MM.1S (cell line): Measurements from ENCODE around the gene FGR.

ENCODE experiments used
- DNase-seq: peaks from one replicate; pipeline ENCODE4 v3.0.0-alpha.2; 2015
- H2AFZ ChIP-seq: fragments of 300-600 bp; sonication (generic); 2 replicates; pipeline ENCODE4 v1.6.0; 2016; ENCODE audit warnings: antibody characterized with exemption, low read length
- H3F3A ChIP-seq: fragments of 300-600 bp; sonication (generic); 2 replicates; pipeline ENCODE4 v1.6.1; 2016; ENCODE audit warnings: mild to moderate bottlenecking, antibody characterized with exemption, low read length, moderate library complexity, mixed read lengths; ENCODE audit not compliant: insufficient read depth
- H3K27ac ChIP-seq: fragments of 300-600 bp; sonication (generic); 2 replicates; pipeline ENCODE4 v1.5.1; 2016; ENCODE audit warnings: mild to moderate bottlenecking, low read length
- H3K27me3 ChIP-seq: fragments of 300-600 bp; sonication (generic); replicated peaks from 2 replicates; pipeline ENCODE4 v1.6.0; 2016; ENCODE audit warnings: low read length; ENCODE audit not compliant: insufficient read depth
- H3K36me3 ChIP-seq: fragments of 300-600 bp; sonication (generic); replicated peaks from 2 replicates; pipeline ENCODE4 v1.6.1; 2016; ENCODE audit warnings: mild to moderate bottlenecking, low read length, mixed read lengths; ENCODE audit not compliant: insufficient read depth
- H3K4me1 ChIP-seq: fragments of 300-600 bp; sonication (generic); 2 replicates; pipeline ENCODE4 v1.6.1; 2016; ENCODE audit warnings: low read length, mixed read lengths
- H3K4me2 ChIP-seq: fragments of 300-600 bp; sonication (generic); 2 replicates; pipeline ENCODE4 v1.6.0; 2016; ENCODE audit warnings: low read depth, low read length
- H3K4me3 ChIP-seq: fragments of 300-600 bp; sonication (generic); 2 replicates; pipeline ENCODE4 v1.5.1; 2016; ENCODE audit warnings: low read length, mixed read lengths
- H3K79me2 ChIP-seq: fragments of 300-600 bp; sonication (generic); 2 replicates; pipeline ENCODE4 v1.6.1; 2016; ENCODE audit warnings: mixed run types, low read length, mixed read lengths
- H3K9ac ChIP-seq: fragments of 300-600 bp; sonication (generic); 2 replicates; pipeline ENCODE4 v1.6.1; 2016; ENCODE audit warnings: low read length, mixed read lengths
- H3K9me2 ChIP-seq: fragments of 300-600 bp; sonication (generic); replicated peaks from 2 replicates; pipeline ENCODE4 v1.6.1; 2016; ENCODE audit warnings: mild to moderate bottlenecking, low read length, mixed read lengths; ENCODE audit not compliant: insufficient read depth
- H3K9me3 ChIP-seq: fragments of 300-600 bp; sonication (generic); replicated peaks from 2 replicates; pipeline ENCODE4 v1.6.1; 2016; ENCODE audit warnings: mild to moderate bottlenecking, low read length, mixed read lengths; ENCODE audit not compliant: insufficient read depth
- H4K20me1 ChIP-seq: fragments of 300-600 bp; sonication (generic); 2 replicates; pipeline ENCODE4 v1.6.1; 2016; ENCODE audit warnings: mild to moderate bottlenecking, low read length, moderate library complexity, mixed read lengths; ENCODE audit not compliant: insufficient read depth
- EZH2 ChIP-seq: fragments of 300-600 bp; sonication (generic); optimal IDR thresholded peaks from 2 replicates; pipeline ENCODE3; 2017; ENCODE audit warnings: low read depth, mild to moderate bottlenecking, antibody characterized with exemption, low read length, mixed read lengths
- EZH2phosphoT487 ChIP-seq: fragments of 300-600 bp; sonication (generic); IDR thresholded peaks from 2 replicates; pipeline ENCODE4 v1.6.1; 2018; ENCODE audit warnings: antibody characterized with exemption, low read length
- TF ChIP-seq, protein P1 (sequence below): fragments of 300-600 bp; sonication (generic); IDR thresholded peaks from 2 replicates; pipeline ENCODE4 v1.5.1; 2016; ENCODE audit warnings: antibody characterized with exemption, low read length, mixed read lengths

Gene FGR

DNA sequence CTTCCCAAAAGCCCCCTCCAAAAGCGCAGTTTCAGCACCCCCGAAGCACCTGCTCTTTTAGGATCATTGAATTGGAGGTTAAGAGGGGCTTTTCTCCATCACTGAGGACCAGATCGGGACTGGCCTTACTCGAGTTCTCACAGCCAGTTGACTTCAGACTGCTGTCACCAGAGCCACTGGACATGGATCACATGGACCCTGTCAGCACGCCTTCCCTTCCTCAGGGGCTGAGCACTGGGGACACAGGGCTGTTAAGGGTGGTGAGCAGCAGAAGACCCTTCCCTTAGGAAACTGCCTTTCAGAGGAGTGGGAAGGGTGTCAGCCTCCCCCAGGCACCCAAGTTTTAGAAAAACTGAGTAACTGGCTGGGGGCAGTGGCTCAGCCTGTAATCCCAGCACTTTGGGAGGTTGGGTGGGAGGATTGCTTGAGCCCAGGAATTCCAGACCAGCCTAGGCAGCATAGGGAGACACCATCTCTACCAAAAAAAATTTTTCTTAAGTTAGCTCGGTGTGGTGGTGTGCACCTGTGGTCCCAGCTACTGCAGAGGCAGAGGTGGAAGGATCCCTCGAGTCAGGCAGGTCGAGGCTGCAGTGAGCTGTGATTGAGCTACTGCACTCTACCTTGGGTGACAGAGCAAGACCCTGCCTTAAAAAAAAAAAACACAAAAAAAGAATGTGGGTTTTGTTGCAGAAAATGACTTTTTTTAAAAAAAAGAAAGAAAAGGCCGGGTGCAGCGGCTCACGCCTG is 584 bp upstream of the FGR start:
- Histone ChIP-seq H3K9ac (no peak overlapping the region), H3F3A (no peaks in the 10 kb centered on the region), H3K4me2 (no peak overlapping the region), H3K9me3 (no peaks in the 10 kb centered on the region), H3K9me2 (no peaks in the 10 kb centered on the region), H3K27me3 (peaks cover 15% of the 10 kb centered on the region), H3K4me3 (no peak overlapping the region), H3K79me2 (no peaks in the 10 kb centered on the region), H2AFZ (no peak overlapping the region), H3K36me3 (no peaks in the 10 kb centered on the region), H3K4me1 (peaks cover 5% of the 10 kb centered on the region), H3K27ac (no peak overlapping the region), H4K20me1 (no peaks in the 10 kb centered on the region)
- no peak for DNase-seq
- TF ChIP-seq, protein P1, sequence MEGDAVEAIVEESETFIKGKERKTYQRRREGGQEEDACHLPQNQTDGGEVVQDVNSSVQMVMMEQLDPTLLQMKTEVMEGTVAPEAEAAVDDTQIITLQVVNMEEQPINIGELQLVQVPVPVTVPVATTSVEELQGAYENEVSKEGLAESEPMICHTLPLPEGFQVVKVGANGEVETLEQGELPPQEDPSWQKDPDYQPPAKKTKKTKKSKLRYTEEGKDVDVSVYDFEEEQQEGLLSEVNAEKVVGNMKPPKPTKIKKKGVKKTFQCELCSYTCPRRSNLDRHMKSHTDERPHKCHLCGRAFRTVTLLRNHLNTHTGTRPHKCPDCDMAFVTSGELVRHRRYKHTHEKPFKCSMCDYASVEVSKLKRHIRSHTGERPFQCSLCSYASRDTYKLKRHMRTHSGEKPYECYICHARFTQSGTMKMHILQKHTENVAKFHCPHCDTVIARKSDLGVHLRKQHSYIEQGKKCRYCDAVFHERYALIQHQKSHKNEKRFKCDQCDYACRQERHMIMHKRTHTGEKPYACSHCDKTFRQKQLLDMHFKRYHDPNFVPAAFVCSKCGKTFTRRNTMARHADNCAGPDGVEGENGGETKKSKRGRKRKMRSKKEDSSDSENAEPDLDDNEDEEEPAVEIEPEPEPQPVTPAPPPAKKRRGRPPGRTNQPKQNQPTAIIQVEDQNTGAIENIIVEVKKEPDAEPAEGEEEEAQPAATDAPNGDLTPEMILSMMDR = no peak
- TF ChIP-seq EZH2phosphoT487 (no peak), EZH2 (no peak)

DNA sequence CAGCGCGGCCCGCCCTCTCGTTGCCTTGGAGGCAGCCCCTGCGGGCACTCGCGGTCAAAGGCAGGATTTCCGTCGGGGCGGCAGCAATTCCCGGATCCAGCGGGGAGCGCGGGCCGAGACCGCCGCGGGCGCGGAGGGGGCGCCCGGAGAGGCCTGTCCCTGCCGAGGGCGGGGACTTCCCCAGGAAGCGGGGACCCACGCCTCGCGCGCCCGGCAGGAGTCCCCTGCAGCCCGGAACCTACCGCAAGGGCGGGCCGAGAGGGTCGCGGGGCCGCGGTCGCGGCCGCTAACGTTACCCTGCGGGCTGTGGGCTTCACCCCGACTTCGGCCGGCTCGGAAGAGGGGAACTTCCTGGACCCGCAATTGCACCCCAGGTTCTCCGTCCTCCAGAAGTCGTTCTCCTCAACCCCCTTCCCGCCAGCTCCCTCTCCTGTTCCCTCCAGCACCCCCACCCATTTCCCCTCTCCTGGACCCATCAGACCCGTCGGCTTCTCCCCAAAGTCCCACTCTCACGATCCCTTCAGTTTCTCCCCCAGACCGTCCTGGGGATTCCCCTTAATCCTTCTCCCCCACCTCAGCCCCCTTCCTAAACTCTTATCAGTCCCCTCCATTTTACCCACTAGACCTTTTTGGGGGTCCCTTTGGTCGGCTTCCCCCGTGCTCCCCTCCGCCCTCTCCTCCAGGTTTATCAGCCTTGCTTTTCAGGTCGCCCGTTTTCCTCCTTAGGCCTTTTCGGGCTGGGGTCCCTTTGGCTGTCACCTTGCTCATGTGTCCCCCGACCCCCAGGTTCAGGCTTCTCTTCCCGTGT is 604 bp downstream of the FGR start:
- Histone ChIP-seq H3K9ac (no peak overlapping the region; the same call in 1 of the 2 replicates), H3K27ac (no peak overlapping the region), H4K20me1 (no peaks in the 10 kb centered on the region), H3K4me2 (peak overlapping the region; percentile 78), H3K79me2 (no peaks in the 10 kb centered on the region), H3F3A (no peaks in the 10 kb centered on the region), H3K4me3 (peak overlapping the region; percentile 45), H2AFZ (peak overlapping the region; percentile 59), H3K36me3 (no peaks in the 10 kb centered on the region), H3K27me3 (peaks cover 15% of the 10 kb centered on the region), H3K9me3 (no peaks in the 10 kb centered on the region), H3K9me2 (no peaks in the 10 kb centered on the region), H3K4me1 (peaks cover 5% of the 10 kb centered on the region)
- DNase-seq = no peak
- TF ChIP-seq, protein P1 = no peak
- TF ChIP-seq EZH2 = no peak

DNA sequence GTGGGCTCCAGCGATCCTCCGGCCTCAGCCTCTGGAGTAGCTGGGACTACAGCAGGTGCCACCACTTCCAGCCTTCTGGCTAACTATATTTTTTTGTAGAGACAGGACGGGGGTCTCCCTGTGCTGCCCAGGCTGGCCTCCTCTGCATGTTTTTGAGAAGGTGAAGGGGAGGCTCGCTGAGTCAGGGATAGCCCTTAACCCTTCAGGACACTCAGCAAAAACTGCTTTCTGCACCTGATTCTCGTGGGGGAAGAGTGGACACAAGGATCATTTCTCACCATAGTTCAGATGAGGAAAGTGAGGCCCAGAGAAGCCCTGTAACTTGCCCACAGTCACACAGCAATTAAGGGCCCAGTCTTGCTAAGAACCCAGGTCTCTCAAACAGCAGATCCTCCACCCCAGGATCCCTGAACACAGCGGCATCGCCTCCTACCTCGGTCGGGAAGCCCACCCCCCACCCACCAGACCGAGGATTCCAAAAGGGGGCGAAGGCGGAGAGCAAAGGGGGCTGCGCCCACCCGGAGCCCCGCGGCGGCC is 1.3 kb downstream of the FGR start:
- DNase-seq = no peak
- Histone ChIP-seq H3K27me3 (peaks cover 15% of the 10 kb centered on the region), H3K27ac (no peak overlapping the region), H3F3A (no peaks in the 10 kb centered on the region), H3K4me2 (peak overlapping the region; percentile 78; the same call in 1 of the 2 replicates), H3K4me3 (peak overlapping the region; percentile 45; the same call in 1 of the 2 replicates), H3K9me2 (no peaks in the 10 kb centered on the region), H2AFZ (peak overlapping the region; percentile 59), H3K4me1 (peaks cover 5% of the 10 kb centered on the region), H3K79me2 (no peaks in the 10 kb centered on the region), H3K9me3 (no peaks in the 10 kb centered on the region), H3K36me3 (no peaks in the 10 kb centered on the region), H3K9ac (no peak overlapping the region; the same call in 1 of the 2 replicates), H4K20me1 (no peaks in the 10 kb centered on the region)
- TF ChIP-seq, protein P1 = no peak
- no peak for TF ChIP-seq EZH2phosphoT487
- TF ChIP-seq EZH2 = no peak
